GM23338 (cell line): ENCODE data around the gene AFF3. TPM values are rescaled to one million over a fixed set of nuclear protein-coding genes. Genes with fewer than 3 reads are reported as not detected.

Experiments used
- ATAC-seq: fragments of 200-7000 bp; cut with Tn5 transposase; 3 replicates; pipeline ENCODE4 v1.9.1; 2020
- DNase-seq: peaks from one replicate; pipeline ENCODE4 v3.0.0-alpha.2; 2015; ENCODE audit warnings: low spot score
- H2AFZ ChIP-seq: fragments of 200-600 bp; sonication (generic); 2 replicates; pipeline ENCODE4 v1.8.0; 2016; ENCODE audit warnings: antibody characterized with exemption, mild to moderate bottlenecking, moderate library complexity
- H3F3A ChIP-seq: fragments of 200-600 bp; sonication (generic); replicated peaks from 2 replicates; pipeline ENCODE4 v1.8.0; 2017; ENCODE audit warnings: antibody characterized with exemption, mixed run types, low read depth
- H3K27ac ChIP-seq: fragments of 200-600 bp; sonication (generic); 2 replicates; pipeline ENCODE4 v1.6.1; 2016; ENCODE audit warnings: low read depth
- H3K27me3 ChIP-seq: fragments of 200-600 bp; sonication (generic); 2 replicates; pipeline ENCODE4 v1.8.0; 2016; ENCODE audit warnings: mild to moderate bottlenecking, mixed run types, moderate library complexity; ENCODE audit not compliant: insufficient read depth
- H3K36me3 ChIP-seq: fragments of 200-600 bp; sonication (generic); 2 replicates; pipeline ENCODE4 v1.8.0; 2016; ENCODE audit warnings: mild to moderate bottlenecking; ENCODE audit not compliant: insufficient read depth
- H3K4me1 ChIP-seq: fragments of 200-600 bp; sonication (generic); 2 replicates; pipeline ENCODE4 v1.8.0; 2016; ENCODE audit warnings: mild to moderate bottlenecking, moderate library complexity; ENCODE audit not compliant: insufficient read depth
- H3K4me2 ChIP-seq: fragments of 200-600 bp; sonication (generic); 2 replicates; pipeline ENCODE4 v1.7.1; 2017; ENCODE audit warnings: mixed run types
- H3K4me3 ChIP-seq: fragments of 200-600 bp; sonication (generic); 2 replicates; pipeline ENCODE4 v1.6.1; 2016; ENCODE audit warnings: mixed run types
- H3K79me2 ChIP-seq: fragments of 200-600 bp; sonication (generic); replicated peaks from 2 replicates; pipeline ENCODE4 v1.8.0; 2017; ENCODE audit warnings: mild to moderate bottlenecking; ENCODE audit not compliant: insufficient read depth
- H3K9me2 ChIP-seq: fragments of 200-600 bp; sonication (generic); 2 replicates; pipeline ENCODE4 v1.8.0; 2017; ENCODE audit not compliant: insufficient read depth
- H4K20me1 ChIP-seq: fragments of 200-600 bp; sonication (generic); replicated peaks from 2 replicates; pipeline ENCODE4 v1.8.0; 2017; ENCODE audit warnings: mild to moderate bottlenecking; ENCODE audit not compliant: insufficient read depth
- H3K27ac Mint-ChIP-seq: 2 replicates; pipeline ENCODE4 v1.8.0; 2020; ENCODE audit warnings: inconsistent platforms, mild to moderate bottlenecking, moderate library complexity, mixed read lengths
- H3K27me3 Mint-ChIP-seq: 3 replicates; pipeline ENCODE4 v1.8.0; 2022; ENCODE audit warnings: low read depth, mild to moderate bottlenecking, moderate library complexity, mixed read lengths, inconsistent platforms; ENCODE audit not compliant: insufficient read depth, poor library complexity
- H3K36me3 Mint-ChIP-seq: 3 replicates; pipeline ENCODE4 v1.8.0; 2021; ENCODE audit warnings: low read depth, mild to moderate bottlenecking, inconsistent platforms, moderate library complexity, mixed read lengths
- H3K4me1 Mint-ChIP-seq: 3 replicates; pipeline ENCODE4 v1.8.0; 2020; ENCODE audit warnings: mild to moderate bottlenecking, inconsistent platforms, mixed read lengths
- H3K4me3 Mint-ChIP-seq: 3 replicates; pipeline ENCODE4 v1.8.0; 2021; ENCODE audit warnings: moderate library complexity, mild to moderate bottlenecking, inconsistent platforms, mixed read lengths
- H3K9me3 Mint-ChIP-seq: 3 replicates; pipeline ENCODE4 v1.8.0; 2020; ENCODE audit warnings: moderate library complexity, mild to moderate bottlenecking, inconsistent platforms, mixed read lengths
- CREB1 ChIP-seq: fragments of 250-450 bp; sonication (Bioruptor Pico); IDR thresholded peaks from 2 replicates; pipeline ENCODE4 v1.5.0; 2020; ENCODE audit warnings: low read depth, mild to moderate bottlenecking, moderate library complexity
- EZH2 ChIP-seq: fragments of 200-600 bp; sonication (generic); IDR thresholded peaks from one replicate; pipeline ENCODE4 v1.8.0; 2017; ENCODE audit warnings: antibody characterized with exemption, mild to moderate bottlenecking, low read depth; ENCODE audit not compliant: unreplicated experiment
- EZH2phosphoT487 ChIP-seq: fragments of 200-600 bp; sonication (generic); IDR thresholded peaks from one replicate; pipeline ENCODE4 v1.8.1; 2018; ENCODE audit warnings: antibody characterized with exemption; ENCODE audit not compliant: unreplicated experiment
- NANOG ChIP-seq: IDR thresholded peaks from 2 replicates; pipeline ENCODE4 v1.6.1; 2016; ENCODE audit warnings: antibody characterized with exemption, borderline replicate concordance
- POLR2AphosphoS5 ChIP-seq: IDR thresholded peaks from 2 replicates; pipeline ENCODE4 v1.6.1; 2016; ENCODE audit warnings: antibody characterized with exemption, low read depth
- STAT1 ChIP-seq: IDR thresholded peaks from one replicate; pipeline ENCODE4 v1.6.1; 2016; ENCODE audit warnings: antibody characterized with exemption; ENCODE audit not compliant: unreplicated experiment
- ZNF114 ChIP-seq: fragments of 250-450 bp; sonication (Bioruptor Pico); IDR thresholded peaks from 2 replicates; pipeline ENCODE4 v1.5.0; 2020; ENCODE audit warnings: mild to moderate bottlenecking, moderate library complexity
- polyA plus RNA-seq: library from polyadenylated mRNA; unstranded; fragments of >200 nt; fragmentation: Nextera tagmentation; extraction: Ambion mirVana; gene quantifications from 2 replicates; pipeline ENCODE4 v1.2.1, GENCODE V29; 2016
- total RNA-seq: library from RNA; depleted of rRNA; stranded (reverse); fragments of >200 nt; shearing (Covaris generic); gene quantifications from 2 replicates; pipeline ENCODE4 v1.2.3, GENCODE V29; 2014
- TF ChIP-seq, protein P1 (sequence below): fragments of 250-450 bp; sonication (Bioruptor Pico); IDR thresholded peaks from 2 replicates; pipeline ENCODE4 v1.5.0; 2020; ENCODE audit warnings: mild to moderate bottlenecking, moderate library complexity
- TF ChIP-seq, protein P2 (sequence below): IDR thresholded peaks from one replicate; pipeline ENCODE4 v1.6.1; 2018; ENCODE audit warnings: antibody characterized with exemption; ENCODE audit not compliant: unreplicated experiment
- TF ChIP-seq, protein P3 (sequence below): IDR thresholded peaks from 2 replicates; pipeline ENCODE4 v1.6.1; 2016; ENCODE audit warnings: antibody characterized with exemption

AFF3 gene
- total and polyA plus RNA-seq, 2 experiments from 2014 or later: 0.73 to 1.4 TPM

DNA sequence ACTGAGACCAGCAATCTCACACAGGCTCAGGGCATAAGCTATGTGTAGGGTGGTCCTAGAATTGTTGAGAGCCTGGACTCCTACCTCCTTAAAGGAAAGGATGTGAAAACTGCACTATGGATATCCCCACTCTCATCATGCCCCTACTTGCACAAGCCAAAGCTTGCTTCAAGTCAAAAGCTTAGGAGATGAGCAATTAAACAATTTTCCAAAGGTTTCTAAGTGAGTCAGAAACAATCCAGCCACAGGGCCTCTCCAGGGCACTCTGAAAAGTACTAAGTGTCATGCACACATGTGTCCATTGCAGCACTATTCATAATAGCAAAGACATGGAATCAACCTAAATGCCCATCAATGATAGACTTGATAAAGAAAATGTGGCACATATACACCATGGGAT is 215.4 kb downstream of the AFF3 start (continued):
- TF ChIP-seq, protein P1, sequence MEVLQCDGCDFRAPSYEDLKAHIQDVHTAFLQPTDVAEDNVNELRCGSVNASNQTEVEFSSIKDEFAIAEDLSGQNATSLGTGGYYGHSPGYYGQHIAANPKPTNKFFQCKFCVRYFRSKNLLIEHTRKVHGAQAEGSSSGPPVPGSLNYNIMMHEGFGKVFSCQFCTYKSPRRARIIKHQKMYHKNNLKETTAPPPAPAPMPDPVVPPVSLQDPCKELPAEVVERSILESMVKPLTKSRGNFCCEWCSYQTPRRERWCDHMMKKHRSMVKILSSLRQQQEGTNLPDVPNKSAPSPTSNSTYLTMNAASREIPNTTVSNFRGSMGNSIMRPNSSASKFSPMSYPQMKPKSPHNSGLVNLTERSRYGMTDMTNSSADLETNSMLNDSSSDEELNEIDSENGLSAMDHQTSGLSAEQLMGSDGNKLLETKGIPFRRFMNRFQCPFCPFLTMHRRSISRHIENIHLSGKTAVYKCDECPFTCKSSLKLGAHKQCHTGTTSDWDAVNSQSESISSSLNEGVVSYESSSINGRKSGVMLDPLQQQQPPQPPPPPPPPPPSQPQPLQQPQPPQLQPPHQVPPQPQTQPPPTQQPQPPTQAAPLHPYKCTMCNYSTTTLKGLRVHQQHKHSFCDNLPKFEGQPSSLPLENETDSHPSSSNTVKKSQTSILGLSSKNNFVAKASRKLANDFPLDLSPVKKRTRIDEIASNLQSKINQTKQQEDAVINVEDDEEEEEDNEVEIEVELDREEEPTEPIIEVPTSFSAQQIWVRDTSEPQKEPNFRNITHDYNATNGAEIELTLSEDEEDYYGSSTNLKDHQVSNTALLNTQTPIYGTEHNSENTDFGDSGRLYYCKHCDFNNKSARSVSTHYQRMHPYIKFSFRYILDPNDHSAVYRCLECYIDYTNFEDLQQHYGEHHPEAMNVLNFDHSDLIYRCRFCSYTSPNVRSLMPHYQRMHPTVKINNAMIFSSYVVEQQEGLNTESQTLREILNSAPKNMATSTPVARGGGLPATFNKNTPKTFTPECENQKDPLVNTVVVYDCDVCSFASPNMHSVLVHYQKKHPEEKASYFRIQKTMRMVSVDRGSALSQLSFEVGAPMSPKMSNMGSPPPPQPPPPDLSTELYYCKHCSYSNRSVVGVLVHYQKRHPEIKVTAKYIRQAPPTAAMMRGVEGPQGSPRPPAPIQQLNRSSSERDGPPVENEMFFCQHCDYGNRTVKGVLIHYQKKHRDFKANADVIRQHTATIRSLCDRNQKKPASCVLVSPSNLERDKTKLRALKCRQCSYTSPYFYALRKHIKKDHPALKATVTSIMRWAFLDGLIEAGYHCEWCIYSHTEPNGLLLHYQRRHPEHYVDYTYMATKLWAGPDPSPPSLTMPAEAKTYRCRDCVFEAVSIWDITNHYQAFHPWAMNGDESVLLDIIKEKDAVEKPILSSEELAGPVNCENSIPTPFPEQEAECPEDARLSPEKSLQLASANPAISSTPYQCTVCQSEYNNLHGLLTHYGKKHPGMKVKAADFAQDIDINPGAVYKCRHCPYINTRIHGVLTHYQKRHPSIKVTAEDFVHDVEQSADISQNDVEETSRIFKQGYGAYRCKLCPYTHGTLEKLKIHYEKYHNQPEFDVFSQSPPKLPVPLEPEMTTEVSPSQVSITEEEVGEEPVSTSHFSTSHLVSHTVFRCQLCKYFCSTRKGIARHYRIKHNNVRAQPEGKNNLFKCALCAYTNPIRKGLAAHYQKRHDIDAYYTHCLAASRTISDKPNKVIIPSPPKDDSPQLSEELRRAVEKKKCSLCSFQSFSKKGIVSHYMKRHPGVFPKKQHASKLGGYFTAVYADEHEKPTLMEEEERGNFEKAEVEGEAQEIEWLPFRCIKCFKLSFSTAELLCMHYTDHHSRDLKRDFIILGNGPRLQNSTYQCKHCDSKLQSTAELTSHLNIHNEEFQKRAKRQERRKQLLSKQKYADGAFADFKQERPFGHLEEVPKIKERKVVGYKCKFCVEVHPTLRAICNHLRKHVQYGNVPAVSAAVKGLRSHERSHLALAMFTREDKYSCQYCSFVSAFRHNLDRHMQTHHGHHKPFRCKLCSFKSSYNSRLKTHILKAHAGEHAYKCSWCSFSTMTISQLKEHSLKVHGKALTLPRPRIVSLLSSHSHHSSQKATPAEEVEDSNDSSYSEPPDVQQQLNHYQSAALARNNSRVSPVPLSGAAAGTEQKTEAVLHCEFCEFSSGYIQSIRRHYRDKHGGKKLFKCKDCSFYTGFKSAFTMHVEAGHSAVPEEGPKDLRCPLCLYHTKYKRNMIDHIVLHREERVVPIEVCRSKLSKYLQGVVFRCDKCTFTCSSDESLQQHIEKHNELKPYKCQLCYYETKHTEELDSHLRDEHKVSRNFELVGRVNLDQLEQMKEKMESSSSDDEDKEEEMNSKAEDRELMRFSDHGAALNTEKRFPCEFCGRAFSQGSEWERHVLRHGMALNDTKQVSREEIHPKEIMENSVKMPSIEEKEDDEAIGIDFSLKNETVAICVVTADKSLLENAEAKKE (CRISPR knock-in tag): no peak
- TF ChIP-seq ZNF114 (CRISPR knock-in tag): no peak

DNA sequence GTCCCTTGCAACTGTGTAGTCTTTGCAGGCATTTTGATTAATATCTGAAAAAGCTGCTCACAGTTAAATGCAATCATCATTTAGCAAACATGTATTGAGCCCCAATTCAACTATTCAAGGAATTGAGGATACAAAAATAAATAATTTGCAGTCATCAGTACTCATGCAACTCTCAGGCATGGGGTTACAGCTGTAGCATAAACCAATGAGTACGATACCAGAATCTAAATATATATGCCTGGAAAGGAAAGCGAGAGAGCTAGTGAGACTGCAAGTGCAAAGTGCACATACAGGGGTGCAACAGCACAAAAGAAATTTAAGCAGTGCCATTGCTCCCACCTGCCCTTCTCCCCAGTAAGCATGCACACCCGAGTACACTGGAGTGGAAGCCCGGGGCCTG is 216.4 kb downstream of the AFF3 start:
- Mint-ChIP-seq H3K4me1 (no peaks in the 10 kb centered on the region), H3K9me3 (peaks cover 5% of the 10 kb centered on the region; the same call in 1 of the 3 replicates), H3K27me3 (no peaks in the 10 kb centered on the region), H3K4me3 (no peak overlapping the region), H3K36me3 (peaks cover 3% of the 10 kb centered on the region; the same call in 1 of the 3 replicates), H3K27ac (no peak overlapping the region)
- no peak for ATAC-seq
- no peaks in the 10 kb centered on the region for H3K79me2 ChIP-seq
- H2AFZ ChIP-seq: no peak overlapping the region
- no peak overlapping the region for H3K4me3 ChIP-seq
- no peak for DNase-seq
- no peak for TF ChIP-seq POLR2AphosphoS5
- no peak for TF ChIP-seq CREB1 (CRISPR knock-in tag)
- no peaks in the 10 kb centered on the region for H3K9me2 ChIP-seq
- H3K27me3 ChIP-seq: no peaks in the 10 kb centered on the region
- H3F3A ChIP-seq: no peaks in the 10 kb centered on the region
- no peaks in the 10 kb centered on the region for H4K20me1 ChIP-seq
- no peaks in the 10 kb centered on the region for H3K4me1 ChIP-seq
- no peaks in the 10 kb centered on the region for H3K36me3 ChIP-seq
- H3K27ac ChIP-seq: no peak overlapping the region
- H3K4me2 ChIP-seq: no peak overlapping the region

DNA sequence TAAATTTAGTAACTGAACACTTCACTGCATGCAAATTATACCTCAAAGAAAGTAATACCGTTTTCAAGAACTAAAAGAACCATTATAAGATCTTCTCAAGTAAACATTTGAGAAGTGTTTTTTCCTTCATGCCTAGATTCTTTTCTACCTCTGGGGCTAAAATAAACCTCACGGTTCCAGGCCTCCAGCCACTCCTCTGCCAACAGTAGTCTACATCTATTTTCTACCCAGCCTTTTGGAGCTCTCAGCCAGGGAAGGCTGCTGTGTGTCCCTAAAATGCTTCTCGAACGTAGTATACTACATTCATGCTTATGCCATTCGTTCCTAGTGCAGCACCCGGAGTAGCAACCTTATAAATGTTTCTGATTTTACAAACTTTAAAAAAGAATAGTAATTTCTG is 219.7 kb downstream of the AFF3 start:
- no peaks in the 10 kb centered on the region for H4K20me1 ChIP-seq
- no peaks in the 10 kb centered on the region; the same call in 1 of the 2 replicates for H3K4me1 ChIP-seq
- Mint-ChIP-seq H3K36me3 (peaks cover 3% of the 10 kb centered on the region; the same call in 1 of the 3 replicates), H3K27ac (no peak overlapping the region), H3K4me3 (no peak overlapping the region), H3K9me3 (peaks cover 5% of the 10 kb centered on the region; the same call in 1 of the 3 replicates), H3K27me3 (no peaks in the 10 kb centered on the region), H3K4me1 (peaks cover 6% of the 10 kb centered on the region; the same call in 2 of the 3 replicates)
- H3K9me2 ChIP-seq: no peaks in the 10 kb centered on the region
- no peak overlapping the region for H3K4me2 ChIP-seq
- H3F3A ChIP-seq: no peaks in the 10 kb centered on the region
- H3K79me2 ChIP-seq: no peaks in the 10 kb centered on the region
- DNase-seq: no peak
- no peak overlapping the region for H3K27ac ChIP-seq
- ATAC-seq: no peak
- no peak overlapping the region for H2AFZ ChIP-seq
- H3K27me3 ChIP-seq: no peaks in the 10 kb centered on the region
- H3K36me3 ChIP-seq: no peaks in the 10 kb centered on the region
- H3K4me3 ChIP-seq: no peak overlapping the region
- TF ChIP-seq EZH2 (no peak), POLR2AphosphoS5 (no peak), STAT1 (no peak), CREB1 (CRISPR knock-in tag) (no peak), ZNF114 (CRISPR knock-in tag) (no peak), EZH2phosphoT487 (no peak), NANOG (no peak)
- TF ChIP-seq, protein P2, sequence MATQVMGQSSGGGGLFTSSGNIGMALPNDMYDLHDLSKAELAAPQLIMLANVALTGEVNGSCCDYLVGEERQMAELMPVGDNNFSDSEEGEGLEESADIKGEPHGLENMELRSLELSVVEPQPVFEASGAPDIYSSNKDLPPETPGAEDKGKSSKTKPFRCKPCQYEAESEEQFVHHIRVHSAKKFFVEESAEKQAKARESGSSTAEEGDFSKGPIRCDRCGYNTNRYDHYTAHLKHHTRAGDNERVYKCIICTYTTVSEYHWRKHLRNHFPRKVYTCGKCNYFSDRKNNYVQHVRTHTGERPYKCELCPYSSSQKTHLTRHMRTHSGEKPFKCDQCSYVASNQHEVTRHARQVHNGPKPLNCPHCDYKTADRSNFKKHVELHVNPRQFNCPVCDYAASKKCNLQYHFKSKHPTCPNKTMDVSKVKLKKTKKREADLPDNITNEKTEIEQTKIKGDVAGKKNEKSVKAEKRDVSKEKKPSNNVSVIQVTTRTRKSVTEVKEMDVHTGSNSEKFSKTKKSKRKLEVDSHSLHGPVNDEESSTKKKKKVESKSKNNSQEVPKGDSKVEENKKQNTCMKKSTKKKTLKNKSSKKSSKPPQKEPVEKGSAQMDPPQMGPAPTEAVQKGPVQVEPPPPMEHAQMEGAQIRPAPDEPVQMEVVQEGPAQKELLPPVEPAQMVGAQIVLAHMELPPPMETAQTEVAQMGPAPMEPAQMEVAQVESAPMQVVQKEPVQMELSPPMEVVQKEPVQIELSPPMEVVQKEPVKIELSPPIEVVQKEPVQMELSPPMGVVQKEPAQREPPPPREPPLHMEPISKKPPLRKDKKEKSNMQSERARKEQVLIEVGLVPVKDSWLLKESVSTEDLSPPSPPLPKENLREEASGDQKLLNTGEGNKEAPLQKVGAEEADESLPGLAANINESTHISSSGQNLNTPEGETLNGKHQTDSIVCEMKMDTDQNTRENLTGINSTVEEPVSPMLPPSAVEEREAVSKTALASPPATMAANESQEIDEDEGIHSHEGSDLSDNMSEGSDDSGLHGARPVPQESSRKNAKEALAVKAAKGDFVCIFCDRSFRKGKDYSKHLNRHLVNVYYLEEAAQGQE: no peak
- TF ChIP-seq, protein P3, sequence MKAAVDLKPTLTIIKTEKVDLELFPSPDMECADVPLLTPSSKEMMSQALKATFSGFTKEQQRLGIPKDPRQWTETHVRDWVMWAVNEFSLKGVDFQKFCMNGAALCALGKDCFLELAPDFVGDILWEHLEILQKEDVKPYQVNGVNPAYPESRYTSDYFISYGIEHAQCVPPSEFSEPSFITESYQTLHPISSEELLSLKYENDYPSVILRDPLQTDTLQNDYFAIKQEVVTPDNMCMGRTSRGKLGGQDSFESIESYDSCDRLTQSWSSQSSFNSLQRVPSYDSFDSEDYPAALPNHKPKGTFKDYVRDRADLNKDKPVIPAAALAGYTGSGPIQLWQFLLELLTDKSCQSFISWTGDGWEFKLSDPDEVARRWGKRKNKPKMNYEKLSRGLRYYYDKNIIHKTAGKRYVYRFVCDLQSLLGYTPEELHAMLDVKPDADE: no peak
